ENCODE data around the gene IMPDH1.

- TF ChIP-seq GATA3 (IDR thresholded peaks at IDR 0.05; ENCODE audit: low read depth, low read length) (no peak), GATA2 (IDR thresholded peaks at IDR 0.05; ENCODE audit: low read depth, low read length) (peak; percentile 59; the same call in 1 of the 2 replicates)
Measured at GRCh38 chr7:128434413-128435326, 24.9 kb upstream of the IMPDH1 start.

Measured in SH-SY5Y (cell line).